Mononuclear cell (primary cell): Measurements from ENCODE around the gene CNOT8. TPM values are rescaled to one million over a fixed set of nuclear protein-coding genes. Genes with fewer than 3 reads are reported as not detected.
"Not testable (repeated sequence)": the region's sequence is repeated elsewhere in the genome, so short reads cannot be mapped to it uniquely, and the experiment has no call there.

Experiments
- H3K27me3 ChIP-seq: 2 replicates; pipeline ENCODE4 v1.6.0; 2011; ENCODE audit warnings: low read length, control low read depth; ENCODE audit not compliant: insufficient read depth
- H3K4me1 ChIP-seq: 2 replicates; pipeline ENCODE4 v1.5.1; 2011; ENCODE audit warnings: mild to moderate bottlenecking, low read length, control low read depth; ENCODE audit not compliant: insufficient read depth
- H3K4me3 ChIP-seq: 2 replicates; pipeline ENCODE4 v1.5.1; 2011; ENCODE audit warnings: mild to moderate bottlenecking, low read length, moderate library complexity
- H3K9me3 ChIP-seq: 2 replicates; pipeline ENCODE4 v1.5.1; 2011; ENCODE audit warnings: low read depth, mild to moderate bottlenecking, control low read depth, low read length
- total RNA-seq: library from RNA; depleted of rRNA; stranded (reverse); fragments of >200 nt; gene quantifications from one replicate; pipeline ENCODE4 v1.2.3, GENCODE V29; 2012

Gene CNOT8
- total RNA-seq = 190 TPM

DNA sequence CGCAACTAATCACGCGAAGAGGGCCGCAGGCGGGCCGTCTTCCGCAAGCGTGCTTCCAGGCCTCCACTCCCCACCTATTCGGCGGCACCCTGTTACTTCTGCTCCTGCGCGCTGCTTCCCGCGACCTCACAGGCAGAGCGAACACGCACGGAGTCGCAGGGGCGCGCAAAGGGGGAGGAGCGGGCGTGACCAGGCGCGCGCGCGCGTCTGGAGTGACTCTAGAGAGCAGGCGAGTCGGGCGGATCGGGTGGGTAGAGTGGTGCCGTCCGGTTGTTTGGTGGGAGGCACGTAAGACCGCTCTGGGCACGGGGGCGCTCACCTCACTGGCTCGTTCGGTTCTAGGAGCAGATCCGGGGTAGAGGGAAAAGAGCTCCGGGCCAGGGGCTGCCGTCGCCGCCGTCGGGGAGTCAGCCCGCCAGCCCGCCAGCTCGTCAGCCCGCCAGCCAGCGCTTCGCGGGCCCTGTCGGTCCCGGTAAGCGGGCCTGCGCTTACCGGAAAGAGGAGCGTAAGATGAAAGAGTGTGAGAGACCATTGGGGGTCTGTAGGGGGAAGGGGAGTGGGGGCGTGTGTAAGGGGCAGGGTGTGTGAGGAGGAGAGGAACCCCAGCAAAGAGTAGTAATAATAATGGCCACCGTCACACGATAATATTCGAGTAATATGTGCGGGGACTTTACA, at the start of gene CNOT8:
TSS of gene CNOT8 (plus strand) at position 331 of the 675 bp plus-strand sequence. CDS start 4,652 bp downstream, outside the sequence.
- H3K9me3 ChIP-seq = no peaks in the 10 kb centered on the region
- H3K4me1 ChIP-seq = peaks cover 48% of the 10 kb centered on the region
- H3K27me3 ChIP-seq = no peaks in the 10 kb centered on the region
- H3K4me3 ChIP-seq = peak within 1 kb of the TSS; percentile 76

DNA sequence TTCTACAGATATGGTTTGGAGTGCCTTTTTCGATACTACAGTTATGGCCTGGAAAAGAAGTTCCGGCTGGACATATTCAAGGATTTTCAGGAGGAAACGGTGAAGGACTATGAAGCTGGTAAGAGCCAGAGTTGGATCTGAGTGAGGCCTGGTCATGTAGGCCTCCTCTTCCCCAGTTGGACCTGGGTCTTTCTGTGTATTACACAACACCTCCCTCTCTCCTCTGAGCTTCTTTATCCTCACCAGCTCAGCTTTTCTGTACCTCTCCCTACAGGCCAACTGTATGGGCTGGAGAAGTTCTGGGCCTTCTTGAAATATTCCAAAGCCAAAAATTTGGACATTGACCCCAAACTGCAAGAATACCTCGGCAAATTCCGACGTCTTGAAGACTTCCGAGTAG, 47.2 kb upstream of the CNOT8 start:
- no peaks in the 10 kb centered on the region for H3K9me3 ChIP-seq
- peaks cover 26% of the 10 kb centered on the region for H3K4me1 ChIP-seq
- H3K27me3 ChIP-seq = no peaks in the 10 kb centered on the region
- no peak overlapping the region for H3K4me3 ChIP-seq

DNA sequence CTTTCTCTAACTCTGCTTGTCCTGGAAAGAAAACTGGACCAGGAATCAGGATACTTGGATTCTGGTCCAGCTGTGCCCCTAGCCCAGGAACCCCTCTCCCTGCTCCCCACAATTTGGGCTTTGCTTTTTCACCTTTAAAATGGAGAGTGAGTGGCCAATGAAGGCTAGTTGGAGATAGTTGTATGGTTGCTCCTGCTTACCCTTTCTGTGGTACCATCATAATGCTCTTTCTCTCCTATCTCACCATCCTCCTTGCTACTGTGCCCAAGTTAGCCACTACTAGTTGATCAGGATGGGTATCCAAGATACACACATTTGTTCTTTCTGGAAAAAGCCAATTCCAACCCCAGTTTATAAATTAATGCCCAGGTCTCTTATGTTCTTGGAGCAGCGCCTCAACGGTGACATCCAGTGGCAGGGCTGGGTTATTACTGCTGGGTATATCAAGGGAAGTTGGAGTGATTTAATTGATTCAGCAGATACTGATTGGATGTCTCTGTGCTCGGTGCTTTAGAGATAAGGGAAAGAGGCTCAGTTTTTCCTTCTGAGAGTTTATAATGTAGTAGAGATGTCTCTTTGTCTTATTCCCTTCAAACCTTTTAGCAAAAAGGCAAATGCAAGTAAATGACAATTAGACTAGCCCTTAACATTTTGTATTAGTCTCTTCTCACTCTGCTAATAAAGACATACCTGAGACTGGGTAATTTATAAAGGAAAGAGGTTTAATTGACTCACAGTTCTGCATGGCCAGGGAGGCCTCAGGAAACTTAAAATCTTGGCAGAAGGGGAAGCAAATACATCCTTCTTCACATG, 46.6 kb upstream of the CNOT8 start:
- H3K9me3 ChIP-seq = no peaks in the 10 kb centered on the region
- H3K4me3 ChIP-seq = no peak overlapping the region
- no peaks in the 10 kb centered on the region for H3K27me3 ChIP-seq
- H3K4me1 ChIP-seq = peaks cover 26% of the 10 kb centered on the region

DNA sequence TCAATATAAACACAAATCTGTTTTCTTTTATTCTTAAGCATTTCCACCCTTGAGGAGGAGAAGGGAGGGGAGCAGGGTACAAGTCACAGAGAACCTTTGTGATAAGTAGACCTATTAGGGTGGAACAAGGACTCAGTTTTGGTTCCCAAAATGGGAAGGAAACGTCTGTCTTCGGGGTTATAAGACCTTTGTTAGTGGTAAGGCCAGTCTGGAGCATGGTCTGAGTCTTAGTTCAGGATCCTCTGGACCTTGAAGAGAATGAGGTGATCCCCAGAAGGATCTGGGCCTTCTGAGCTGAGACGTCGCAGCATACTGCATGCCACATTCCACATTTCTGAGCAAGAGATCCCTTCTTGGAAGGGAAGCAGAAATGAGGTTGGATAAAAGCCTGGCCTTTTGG, 45.3 kb upstream of the CNOT8 start:
- no peaks in the 10 kb centered on the region for H3K9me3 ChIP-seq
- no peak overlapping the region for H3K4me3 ChIP-seq
- H3K4me1 ChIP-seq = peaks cover 26% of the 10 kb centered on the region
- H3K27me3 ChIP-seq = no peaks in the 10 kb centered on the region

DNA sequence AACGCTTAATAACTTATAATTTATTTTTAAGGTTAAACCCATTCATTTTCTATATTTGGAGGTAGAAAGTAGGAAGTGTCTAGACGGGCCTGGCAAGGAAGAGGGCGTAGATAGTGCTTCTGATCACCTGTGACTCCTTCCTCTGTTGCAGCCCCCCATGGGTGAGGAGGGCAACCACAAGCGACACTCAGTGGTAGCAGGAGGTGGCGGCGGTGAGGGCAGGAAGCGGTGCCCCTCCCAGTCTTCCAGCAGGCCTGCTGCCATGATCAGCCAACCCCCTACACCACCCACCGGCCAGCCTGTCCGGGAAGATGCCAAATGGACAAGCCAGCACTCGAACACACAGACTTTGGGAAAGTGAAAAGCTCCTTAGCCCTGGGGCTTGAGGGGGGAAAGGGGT, 44.7 kb upstream of the CNOT8 start:
- H3K4me1 ChIP-seq = peaks cover 26% of the 10 kb centered on the region
- no peaks in the 10 kb centered on the region for H3K27me3 ChIP-seq
- no peak overlapping the region for H3K4me3 ChIP-seq
- H3K9me3 ChIP-seq = no peaks in the 10 kb centered on the region

DNA sequence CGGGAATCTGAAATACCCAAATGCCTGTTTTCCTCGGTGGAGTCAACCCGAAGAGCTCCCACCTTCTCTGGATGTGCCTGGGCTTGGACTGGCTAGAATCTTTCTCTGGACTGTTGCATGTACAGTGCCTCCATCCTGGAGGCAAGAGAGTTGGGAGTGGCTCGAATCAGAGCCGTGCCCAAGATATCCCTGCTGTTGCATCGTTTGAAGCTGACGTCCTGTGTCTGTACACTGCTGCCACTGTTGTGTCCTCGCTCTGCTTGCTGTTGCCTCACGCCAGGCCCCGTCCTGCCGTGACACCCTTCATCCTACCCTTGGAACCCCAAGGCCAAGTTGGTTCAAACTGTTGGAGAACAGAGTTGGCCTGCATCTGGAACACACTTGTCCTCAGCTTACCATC, 43.4 kb upstream of the CNOT8 start:
- Histone ChIP-seq H3K4me1 (peaks cover 26% of the 10 kb centered on the region), H3K4me3 (no peak overlapping the region), H3K27me3 (no peaks in the 10 kb centered on the region), H3K9me3 (no peaks in the 10 kb centered on the region)

DNA sequence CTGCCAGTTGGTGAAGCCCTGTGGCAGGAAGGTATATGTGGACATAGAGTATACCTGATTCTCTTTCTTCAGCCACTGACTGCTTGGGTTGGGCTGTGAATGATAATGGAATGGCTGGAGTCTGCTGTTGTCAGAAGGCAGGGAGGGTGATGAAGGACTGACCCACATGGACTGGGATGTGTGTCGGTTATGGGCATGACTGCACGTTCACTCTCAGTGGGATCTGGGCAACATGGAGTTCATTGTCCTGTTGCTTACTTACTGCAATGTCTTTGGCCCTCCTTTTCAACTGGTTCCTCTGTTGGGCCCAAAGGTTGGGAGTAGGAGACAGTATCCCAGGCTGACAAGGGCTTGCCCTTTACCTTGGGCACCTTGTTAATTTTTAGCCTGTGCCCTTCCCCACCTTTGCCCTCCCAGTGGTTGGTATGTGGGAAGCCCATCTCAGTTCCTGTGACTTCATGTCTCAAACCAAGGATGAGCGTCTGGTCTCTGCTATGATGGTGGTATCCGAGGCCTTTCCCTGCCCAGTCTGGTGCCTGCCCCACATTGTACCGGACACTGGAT, 42.7 kb upstream of the CNOT8 start:
- Histone ChIP-seq H3K9me3 (no peaks in the 10 kb centered on the region), H3K27me3 (no peaks in the 10 kb centered on the region), H3K4me3 (no peak overlapping the region), H3K4me1 (peaks cover 26% of the 10 kb centered on the region)

DNA sequence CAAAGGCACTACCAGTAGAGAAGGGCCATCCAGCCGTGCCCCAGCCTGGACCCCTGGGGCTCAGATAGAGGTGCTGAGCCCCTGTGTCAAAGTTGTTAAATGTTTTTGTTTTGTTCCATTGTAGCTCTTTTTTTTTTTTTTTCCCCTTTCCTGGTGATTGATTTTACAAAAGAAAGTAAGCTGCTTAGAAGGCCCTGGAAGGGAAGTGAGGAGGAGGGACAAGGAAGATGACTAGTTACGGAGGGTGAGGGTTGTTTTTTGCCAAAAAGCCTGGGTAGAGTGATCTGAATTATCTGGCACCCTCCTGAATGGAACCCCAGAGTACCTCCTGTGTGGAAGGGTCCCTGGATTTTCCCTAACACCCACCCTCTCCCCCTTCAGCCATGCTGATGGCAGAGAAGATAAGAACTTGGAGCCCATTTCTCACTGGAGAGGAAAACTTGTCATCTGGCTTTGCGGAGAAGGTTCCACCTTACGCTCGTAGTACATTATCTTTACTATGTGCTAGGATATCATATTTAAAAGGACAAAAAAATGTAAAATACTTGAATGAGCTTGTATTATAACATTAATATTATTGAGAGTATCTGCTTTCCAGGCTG, 41.4 kb upstream of the CNOT8 start:
- Histone ChIP-seq H3K9me3 (no peaks in the 10 kb centered on the region), H3K4me3 (no peak overlapping the region), H3K4me1 (peaks cover 21% of the 10 kb centered on the region), H3K27me3 (no peaks in the 10 kb centered on the region)

DNA sequence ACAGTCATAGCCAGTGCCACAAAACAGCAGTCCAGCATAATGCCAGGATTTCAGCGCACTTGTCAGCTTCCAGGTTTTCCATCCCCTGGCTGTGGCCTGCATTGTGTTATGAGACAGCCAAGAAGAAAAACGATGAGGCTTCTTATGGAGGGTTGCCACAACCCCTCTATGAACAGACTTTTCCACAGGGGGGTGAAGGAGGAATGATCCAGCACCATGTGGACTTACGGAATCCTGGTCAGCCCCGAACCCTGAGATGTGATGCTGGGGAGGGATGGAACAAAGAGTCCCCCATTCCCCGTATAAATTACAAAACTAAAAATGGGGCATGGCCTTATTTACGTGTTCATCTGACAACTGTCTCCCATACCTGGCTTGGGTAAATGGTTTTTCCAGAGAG, 40.6 kb upstream of the CNOT8 start:
- Histone ChIP-seq H3K4me3 (no peak overlapping the region), H3K4me1 (peaks cover 21% of the 10 kb centered on the region), H3K27me3 (no peaks in the 10 kb centered on the region), H3K9me3 (no peaks in the 10 kb centered on the region)

DNA sequence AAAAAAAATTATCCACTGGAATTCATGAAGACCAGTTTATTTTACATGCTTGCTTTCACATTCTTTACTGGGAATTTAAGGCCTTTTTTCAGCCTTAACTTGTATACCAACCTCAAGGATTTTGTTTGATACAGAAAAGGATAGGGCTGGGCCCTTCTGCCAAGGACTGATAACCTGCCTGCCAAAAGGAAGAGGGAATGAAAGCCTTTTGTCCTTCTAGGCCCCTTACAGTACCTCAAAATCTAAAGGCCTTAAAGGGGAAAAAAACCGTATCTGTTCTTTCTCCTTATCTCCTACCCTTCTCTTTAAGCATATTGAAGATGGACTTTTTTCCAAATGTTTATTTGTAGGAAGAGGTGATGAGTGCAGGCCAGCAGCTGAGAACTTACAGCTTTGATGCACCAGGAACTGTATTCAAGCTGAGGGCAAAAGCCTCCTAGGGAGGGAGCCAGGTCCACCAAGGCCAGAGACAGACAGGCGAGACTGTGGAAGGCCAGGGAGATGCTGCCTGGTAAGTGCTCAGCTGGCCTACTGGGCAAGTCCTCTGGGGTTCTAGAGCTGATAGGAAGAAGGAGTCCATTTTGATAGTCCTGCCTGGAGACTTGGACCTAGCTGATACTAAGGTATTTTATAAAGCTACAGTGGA, 39.8 kb upstream of the CNOT8 start:
- H3K4me3 ChIP-seq = no peak overlapping the region
- no peaks in the 10 kb centered on the region for H3K9me3 ChIP-seq
- no peaks in the 10 kb centered on the region for H3K27me3 ChIP-seq
- peaks cover 13% of the 10 kb centered on the region for H3K4me1 ChIP-seq

DNA sequence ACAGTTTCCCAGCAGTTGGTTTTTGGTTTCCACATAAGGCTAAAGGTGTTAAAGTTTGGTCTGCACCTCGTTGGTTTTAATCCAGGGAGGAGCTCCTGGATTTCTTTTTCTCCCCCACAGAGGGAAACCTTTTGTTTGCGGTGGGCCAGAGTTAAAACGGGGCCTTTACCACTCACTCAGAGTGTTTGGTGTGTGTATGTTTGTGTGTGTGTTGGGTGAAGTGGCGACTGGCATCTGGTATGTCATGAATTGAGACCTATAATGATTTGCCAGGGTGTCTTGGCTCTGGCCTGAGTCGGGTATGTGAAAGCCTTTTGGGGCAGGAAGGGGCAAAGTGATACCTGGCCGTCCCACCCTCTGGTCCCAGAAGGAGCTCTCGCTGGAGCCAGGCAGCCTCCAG, 38.9 kb upstream of the CNOT8 start:
- no peak overlapping the region for H3K4me3 ChIP-seq
- peaks cover 8% of the 10 kb centered on the region for H3K4me1 ChIP-seq
- H3K9me3 ChIP-seq = no peaks in the 10 kb centered on the region
- H3K27me3 ChIP-seq = no peaks in the 10 kb centered on the region

DNA sequence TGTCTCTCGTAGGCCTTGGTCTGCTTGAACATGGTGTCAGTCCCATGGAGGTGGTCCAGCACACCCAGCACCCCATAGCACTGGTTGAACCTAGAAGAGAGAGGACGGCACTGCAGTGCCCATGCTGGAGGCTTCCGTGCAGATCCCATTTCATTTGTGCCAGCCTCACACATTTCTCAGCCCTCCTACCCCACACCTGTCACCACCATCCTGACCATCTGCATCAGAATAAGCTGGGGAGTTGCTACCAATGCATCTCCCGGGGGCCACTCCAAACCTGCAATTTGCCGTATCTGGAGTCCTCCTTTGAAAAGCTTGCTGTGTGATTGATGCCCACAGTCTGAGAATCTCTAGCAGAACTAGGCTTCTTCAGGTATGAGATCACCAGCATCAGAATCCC, 38.0 kb upstream of the CNOT8 start:
- Histone ChIP-seq H3K4me1 (peaks cover 8% of the 10 kb centered on the region), H3K4me3 (no peak overlapping the region), H3K9me3 (no peaks in the 10 kb centered on the region), H3K27me3 (no peaks in the 10 kb centered on the region)

DNA sequence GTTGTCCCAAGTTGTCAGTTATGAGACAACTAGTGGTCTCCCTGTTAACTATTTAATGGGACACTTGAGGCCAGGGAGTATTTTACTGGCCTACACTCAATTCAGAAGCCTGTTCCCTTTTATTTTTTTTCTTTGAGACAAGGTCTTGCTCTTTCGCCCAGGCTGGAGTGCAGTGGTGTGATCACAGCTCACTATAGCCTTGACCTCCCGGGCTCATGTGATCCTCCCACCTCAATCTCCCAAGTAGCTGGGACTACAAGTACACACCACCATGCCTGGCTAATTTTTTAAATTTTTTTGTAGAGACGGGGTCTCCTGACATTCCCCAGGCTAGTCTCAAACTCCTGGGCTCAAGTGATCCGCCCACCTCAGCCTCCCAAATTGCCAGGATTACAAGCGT, 35.5 kb upstream of the CNOT8 start:
- H3K4me3 ChIP-seq, H3K27me3 ChIP-seq, H3K4me1 ChIP-seq, H3K9me3 ChIP-seq: not testable (repeated sequence)

DNA sequence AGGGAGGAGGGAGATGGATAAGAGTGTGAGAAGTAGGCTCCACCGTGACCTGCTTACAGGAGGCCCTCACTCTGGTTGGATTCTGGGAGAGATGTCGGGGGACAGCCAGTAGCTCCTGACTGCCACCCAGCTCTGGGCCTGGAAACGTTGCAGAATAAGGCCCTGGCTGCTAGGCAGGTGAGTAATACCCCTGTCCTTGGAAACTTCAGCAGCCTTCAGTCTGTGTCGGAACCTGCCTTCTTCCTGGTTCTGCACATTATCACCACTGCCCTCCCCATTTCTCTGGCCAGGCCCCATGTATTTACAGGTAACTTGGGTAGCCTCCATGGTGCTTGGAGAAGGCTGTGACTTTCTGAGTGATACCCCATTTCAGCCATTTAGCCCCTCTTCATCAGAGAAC, 34.8 kb upstream of the CNOT8 start:
- peaks cover 8% of the 10 kb centered on the region for H3K4me1 ChIP-seq
- no peaks in the 10 kb centered on the region for H3K9me3 ChIP-seq
- H3K27me3 ChIP-seq = no peaks in the 10 kb centered on the region
- no peak overlapping the region for H3K4me3 ChIP-seq

DNA sequence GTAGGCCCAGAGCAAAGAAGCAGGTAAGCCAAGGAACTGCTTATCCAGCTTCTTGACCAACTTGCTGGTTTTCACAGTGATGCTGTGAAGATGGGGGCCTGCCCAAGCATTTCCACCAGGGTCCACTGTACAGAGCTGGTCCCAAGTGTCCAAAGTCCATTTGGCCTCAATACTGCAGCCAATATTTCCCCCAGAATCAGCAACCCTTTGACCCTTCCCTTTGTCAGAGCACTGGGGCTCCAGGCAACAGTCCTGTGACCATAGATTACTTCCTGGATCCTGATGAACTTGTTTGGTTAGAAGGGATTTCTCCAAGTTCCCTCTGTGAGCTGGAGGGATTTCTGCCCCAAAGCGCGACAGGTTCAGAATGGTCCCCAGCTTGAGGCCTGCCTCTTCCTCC, 34.4 kb upstream of the CNOT8 start:
- Histone ChIP-seq H3K27me3 (no peaks in the 10 kb centered on the region), H3K4me1 (peaks cover 10% of the 10 kb centered on the region), H3K9me3 (no peaks in the 10 kb centered on the region), H3K4me3 (no peak overlapping the region)
